Neural cell (in vitro differentiated cells): Measurements from ENCODE around the gene EYA4. TPM values are rescaled to one million over a fixed set of nuclear protein-coding genes. Genes with fewer than 3 reads are reported as not detected.

Experiments
- H2AFZ ChIP-seq: fragments of 200-600, 300-800 bp; sonication (generic), shearing (Covaris generic); 2 replicates; pipeline ENCODE4 v1.6.0; 2014; ENCODE audit warnings: low read depth, mild to moderate bottlenecking, antibody characterized with exemption, low read length, moderate library complexity
- H3F3A ChIP-seq: fragments of 200-600 bp; shearing (Covaris generic); 2 replicates; pipeline ENCODE4 v1.6.1; 2016; ENCODE audit warnings: mild to moderate bottlenecking, moderate library complexity, mixed read lengths, antibody characterized with exemption, low read length; ENCODE audit not compliant: insufficient read depth, poor library complexity, severe bottlenecking
- H3K27ac ChIP-seq: fragments of 200-600, 300-800 bp; sonication (generic), shearing (Covaris generic); 2 replicates; pipeline ENCODE4 v1.5.1; 2014; ENCODE audit warnings: mild to moderate bottlenecking, low read length, moderate library complexity
- H3K27me3 ChIP-seq: fragments of 300-800, 200-600 bp; sonication (generic), shearing (Covaris generic); 2 replicates; pipeline ENCODE4 v1.6.0; 2014; ENCODE audit warnings: mild to moderate bottlenecking, low read depth, low read length, moderate library complexity; ENCODE audit not compliant: insufficient read depth
- H3K36me3 ChIP-seq: fragments of 300-800, 200-600 bp; sonication (generic), shearing (Covaris generic); 2 replicates; pipeline ENCODE4 v1.5.1; 2014; ENCODE audit warnings: mild to moderate bottlenecking, antibody characterized with exemption, low read length, moderate library complexity; ENCODE audit not compliant: insufficient read depth
- H3K4me2 ChIP-seq: fragments of 300-800, 200-600 bp; sonication (generic), shearing (Covaris generic); 2 replicates; pipeline ENCODE4 v1.6.0; 2014; ENCODE audit warnings: mild to moderate bottlenecking, low read length
- H3K4me3 ChIP-seq: fragments of 300-800, 200-600 bp; sonication (generic), shearing (Covaris generic); 2 replicates; pipeline ENCODE4 v1.5.1; 2014; ENCODE audit warnings: mild to moderate bottlenecking, low read length, moderate library complexity
- H3K79me2 ChIP-seq: fragments of 200-600 bp; shearing (Covaris generic); replicated peaks from 2 replicates; pipeline ENCODE4 v1.6.0; 2014; ENCODE audit warnings: mild to moderate bottlenecking, low read length, moderate library complexity; ENCODE audit not compliant: insufficient read depth
- H3K9ac ChIP-seq: fragments of 300-800, 200-600 bp; sonication (generic), shearing (Covaris generic); 2 replicates; pipeline ENCODE4 v1.6.1; 2016; ENCODE audit warnings: mild to moderate bottlenecking, low read length, mixed read lengths
- H3K9me2 ChIP-seq: fragments of 200-600 bp; shearing (Covaris generic); 2 replicates; pipeline ENCODE4 v1.6.1; 2016; ENCODE audit warnings: mild to moderate bottlenecking, low read length, mixed read lengths; ENCODE audit not compliant: insufficient read depth
- H3K9me3 ChIP-seq: fragments of 200-600, 300-800 bp; sonication (generic), shearing (Covaris generic); 2 replicates; pipeline ENCODE4 v1.6.1; 2016; ENCODE audit warnings: mild to moderate bottlenecking, mixed run types, low read length, moderate library complexity, mixed read lengths
- H4K20me1 ChIP-seq: fragments of 200-600 bp; shearing (Covaris generic); 2 replicates; pipeline ENCODE4 v1.6.1; 2016; ENCODE audit warnings: mild to moderate bottlenecking, mixed run types; ENCODE audit not compliant: insufficient read depth
- CTCF ChIP-seq: fragments of 450-650 bp; IDR thresholded peaks from 2 replicates; pipeline ENCODE4 v1.5.1; 2014; ENCODE audit warnings: antibody characterized with exemption, mild to moderate bottlenecking, moderate library complexity; ENCODE audit not compliant: poor library complexity, severe bottlenecking
- EP300 ChIP-seq: fragments of 450-650 bp; conservative IDR thresholded peaks from 2 replicates; pipeline ENCODE4 v1.6.1; 2014; ENCODE audit warnings: antibody characterized with exemption, mild to moderate bottlenecking, moderate library complexity; ENCODE audit not compliant: poor library complexity, severe bottlenecking
- EZH2 ChIP-seq: fragments of 200-600, 300-800 bp; shearing (Covaris generic), sonication (generic); IDR thresholded peaks from 2 replicates; pipeline ENCODE4 v1.6.1; 2014; ENCODE audit warnings: antibody characterized with exemption, low read length, borderline replicate concordance, mild to moderate bottlenecking; ENCODE audit not compliant: insufficient read depth, poor library complexity, severe bottlenecking
- MXI1 ChIP-seq: fragments of 450-650 bp; conservative IDR thresholded peaks from 2 replicates; pipeline ENCODE4 v1.6.1; 2014; ENCODE audit warnings: antibody characterized with exemption, mild to moderate bottlenecking; ENCODE audit not compliant: poor library complexity, severe bottlenecking
- POLR2AphosphoS5 ChIP-seq: IDR thresholded peaks from 2 replicates; pipeline ENCODE4 v1.6.1; 2012
- RAD21 ChIP-seq: fragments of 450-650 bp; conservative IDR thresholded peaks from 2 replicates; pipeline ENCODE4 v1.6.1; 2014; ENCODE audit warnings: antibody characterized with exemption, mild to moderate bottlenecking, moderate library complexity
- REST ChIP-seq: IDR thresholded peaks from 2 replicates; pipeline ENCODE4 v1.6.1; 2012; ENCODE audit warnings: borderline replicate concordance
- SMC3 ChIP-seq: fragments of 450-650 bp; conservative IDR thresholded peaks from 2 replicates; pipeline ENCODE4 v1.6.1; 2014; ENCODE audit warnings: antibody characterized with exemption, mild to moderate bottlenecking, moderate library complexity; ENCODE audit not compliant: poor library complexity
- TAF1 ChIP-seq: IDR thresholded peaks from 2 replicates; pipeline ENCODE4 v1.6.1; 2012; ENCODE audit warnings: low read depth
- polyA plus RNA-seq: library from polyadenylated mRNA; depleted of rRNA; stranded (reverse); fragments of >200 nt; gene quantifications from 2 replicates; pipeline ENCODE4 v1.2.3, GENCODE V29; 2014

The EYA4 gene
- polyA plus RNA-seq, 1 donor from 2014 or later, result 2.6 TPM

DNA sequence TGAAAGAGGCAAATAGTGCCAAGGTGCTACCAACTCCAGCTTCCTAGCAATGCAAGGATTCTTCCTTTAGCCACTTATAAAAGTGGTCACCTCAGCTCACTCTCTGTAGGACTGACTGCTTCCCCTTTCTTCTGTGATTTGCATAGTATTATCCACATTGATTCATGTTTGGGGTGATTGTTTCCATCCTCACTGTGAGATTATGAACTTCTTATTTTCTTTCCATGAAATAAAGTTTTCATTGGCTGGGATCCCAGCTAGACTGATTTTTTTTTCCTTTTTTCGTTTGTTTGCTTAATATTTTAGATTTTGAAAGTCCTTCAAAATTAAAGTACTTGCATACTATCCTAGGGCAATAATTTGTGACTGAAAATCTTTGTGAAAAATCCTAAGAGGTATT, 50.5 kb downstream of the EYA4 start:
- H4K20me1 ChIP-seq, result no peaks in the 10 kb centered on the region
- no peak overlapping the region for H3K27ac ChIP-seq
- no peak overlapping the region for H3K4me3 ChIP-seq
- H3K27me3 ChIP-seq, result no peaks in the 10 kb centered on the region
- TF ChIP-seq REST, result no peak
- TF ChIP-seq CTCF, result no peak
- TF ChIP-seq SMC3, result no peak
- TF ChIP-seq TAF1, result no peak
- no peak for TF ChIP-seq RAD21
- no peak for TF ChIP-seq EZH2
- no peak overlapping the region for H2AFZ ChIP-seq
- no peak overlapping the region for H3K9ac ChIP-seq
- no peaks in the 10 kb centered on the region for H3K9me2 ChIP-seq
- H3K4me2 ChIP-seq, result no peak overlapping the region
- H3K9me3 ChIP-seq, result no peaks in the 10 kb centered on the region
- no peaks in the 10 kb centered on the region for H3K36me3 ChIP-seq
- H3K79me2 ChIP-seq, result no peaks in the 10 kb centered on the region
- H3F3A ChIP-seq, result no peaks in the 10 kb centered on the region

DNA sequence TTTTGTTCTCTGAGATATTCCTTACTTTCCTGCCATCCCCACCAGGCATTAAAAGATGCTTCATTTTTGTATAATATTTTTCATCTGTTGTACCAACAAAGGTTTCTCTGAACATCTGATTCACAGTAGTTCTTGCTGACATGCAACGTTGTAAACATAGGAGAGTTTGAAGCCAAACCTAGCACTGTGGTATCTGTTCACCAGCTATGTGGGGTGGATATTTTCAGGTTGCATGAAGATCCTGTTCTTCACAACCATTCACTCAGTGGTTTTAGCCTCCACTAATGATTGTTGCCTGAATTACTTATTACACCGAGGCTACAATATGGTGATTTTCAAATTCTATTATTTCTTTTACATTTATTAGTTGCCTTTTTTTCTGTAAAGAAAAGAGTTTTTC, 56.5 kb downstream of the EYA4 start:
- H3K27me3 ChIP-seq, result no peaks in the 10 kb centered on the region
- no peaks in the 10 kb centered on the region for H3K79me2 ChIP-seq
- TF ChIP-seq CTCF (no peak), REST (no peak), SMC3 (no peak), RAD21 (no peak), EP300 (no peak), MXI1 (no peak), EZH2 (no peak), POLR2AphosphoS5 (no peak), TAF1 (no peak)
- no peak overlapping the region for H3K4me2 ChIP-seq
- H3F3A ChIP-seq, result no peaks in the 10 kb centered on the region
- H3K9ac ChIP-seq, result no peak overlapping the region
- H2AFZ ChIP-seq, result no peak overlapping the region
- no peak overlapping the region for H3K4me3 ChIP-seq
- H3K27ac ChIP-seq, result no peak overlapping the region
- H3K36me3 ChIP-seq, result no peaks in the 10 kb centered on the region
- no peaks in the 10 kb centered on the region for H3K9me2 ChIP-seq
- no peaks in the 10 kb centered on the region for H4K20me1 ChIP-seq
- H3K9me3 ChIP-seq, result no peaks in the 10 kb centered on the region
